GM18907 (cell line): ENCODE measurements around the gene PLAAT5.
"Not testable (repeated sequence)": the region's sequence is repeated elsewhere in the genome, so short reads cannot be mapped to it uniquely, and the experiment has no call there.

Source experiments
- ATAC-seq: cut with Tn5 transposase; IDR thresholded peaks from one replicate; pipeline ENCODE4 v1.9.1; 2021; ENCODE audit warnings: mild to moderate bottlenecking, moderate library complexity; ENCODE audit not compliant: unreplicated experiment

PLAAT5 gene

DNA sequence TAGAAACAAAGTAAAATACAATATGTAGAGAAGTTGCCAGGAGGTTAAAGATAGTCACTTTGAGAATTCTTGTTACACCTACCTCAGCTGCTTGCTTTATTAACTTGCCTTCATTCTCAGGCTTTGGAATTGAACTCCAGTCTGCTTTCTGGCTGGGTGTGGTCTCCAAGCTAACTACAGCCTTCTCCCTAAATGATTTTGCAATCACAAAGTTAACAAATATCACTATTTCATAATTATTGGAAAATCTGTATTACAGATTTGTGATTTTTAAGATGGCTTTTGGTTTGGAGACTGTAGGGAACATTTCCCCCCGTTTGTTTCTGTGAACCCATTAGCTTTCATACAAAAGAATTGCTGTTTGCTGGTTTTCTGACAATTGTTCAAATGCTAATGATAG lies 2.2 kb downstream of the PLAAT5 start:
- no peak for ATAC-seq

- no peak for ATAC-seq
Observed at GRCh38 chr11:63485777-63486176, 5.2 kb downstream of the PLAAT5 start.

DNA sequence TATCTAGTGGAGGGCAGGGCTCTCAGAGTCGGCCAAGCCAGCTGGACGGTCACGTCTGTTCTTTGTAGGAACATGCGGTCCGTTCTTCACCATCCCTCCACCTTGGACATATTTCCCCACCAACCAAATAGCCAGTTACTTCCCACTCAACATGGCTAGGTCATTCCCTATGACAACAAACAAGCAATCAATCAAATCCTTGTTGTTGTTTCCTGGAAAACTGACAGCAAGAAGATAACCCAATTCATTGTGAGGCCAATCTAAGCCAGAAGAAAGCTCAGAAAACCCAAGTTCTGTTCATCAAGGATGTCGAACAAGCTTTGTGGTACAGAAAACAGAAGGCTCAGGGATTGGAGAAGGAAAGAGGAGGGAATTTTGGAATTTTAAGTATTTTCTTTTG lies 10.9 kb downstream of the PLAAT5 start:
- ATAC-seq = no peak

DNA sequence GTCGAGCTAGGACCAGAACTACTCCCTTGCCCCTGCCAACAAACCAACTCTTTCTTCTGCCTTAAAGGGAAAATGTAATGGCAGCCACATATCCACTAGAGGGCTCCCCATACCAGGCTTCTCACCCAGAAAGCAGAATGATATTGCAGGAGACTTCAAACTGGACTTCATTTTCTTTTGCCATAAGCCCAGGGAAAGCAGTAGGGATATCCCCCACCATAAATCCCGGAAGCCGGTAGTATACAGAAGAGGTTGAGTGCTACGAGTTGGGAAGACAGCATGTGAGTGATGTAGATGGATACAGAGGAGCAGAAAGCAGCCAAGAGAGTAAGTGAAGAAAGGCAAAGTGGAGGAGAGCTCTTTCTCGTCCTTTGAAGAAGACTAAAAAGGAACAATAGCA lies 12.1 kb downstream of the PLAAT5 start:
- ATAC-seq = no peak

DNA sequence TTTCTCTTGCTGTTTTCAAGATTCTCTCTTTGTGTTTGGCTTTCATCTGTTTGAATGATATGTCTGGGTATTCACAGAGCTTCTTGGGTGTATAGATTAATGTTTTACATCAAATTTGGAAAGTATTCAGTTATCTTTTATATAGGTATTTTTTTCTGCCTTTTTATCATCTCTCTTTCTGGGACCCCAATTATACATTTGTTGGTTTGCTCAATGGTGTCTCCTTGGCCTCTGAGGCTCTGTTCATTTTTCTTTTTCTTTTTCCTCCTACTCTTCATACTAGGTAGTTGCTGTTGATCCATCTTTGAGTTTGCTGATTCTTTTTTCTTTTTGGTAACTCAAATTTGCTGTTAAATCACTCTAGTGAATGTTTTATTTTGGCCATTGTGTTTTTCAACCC lies 14.3 kb downstream of the PLAAT5 start:
- no peak for ATAC-seq

GRCh38 chr11:63472372-63472771 lies 18.6 kb downstream of the PLAAT5 start:
- ATAC-seq = no peak

DNA sequence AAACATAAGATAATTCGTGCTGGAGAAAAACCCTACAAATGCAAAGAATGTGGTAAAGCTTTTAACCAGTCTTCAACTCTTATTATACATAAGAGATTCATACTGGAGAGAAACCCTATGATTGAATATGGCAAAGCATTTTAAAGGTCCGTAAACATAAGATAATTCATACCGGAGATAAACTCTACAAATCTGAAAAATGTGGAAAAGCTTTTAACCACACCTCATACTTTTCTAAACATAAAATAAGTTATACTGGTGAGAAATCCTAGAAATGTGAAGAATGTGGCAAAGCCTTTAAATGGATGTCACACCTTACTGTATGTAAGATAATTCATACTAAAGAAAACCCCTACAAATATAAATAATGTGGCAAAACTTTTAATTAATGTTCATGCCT lies 20.7 kb downstream of the PLAAT5 start:
- ATAC-seq = no peak

DNA sequence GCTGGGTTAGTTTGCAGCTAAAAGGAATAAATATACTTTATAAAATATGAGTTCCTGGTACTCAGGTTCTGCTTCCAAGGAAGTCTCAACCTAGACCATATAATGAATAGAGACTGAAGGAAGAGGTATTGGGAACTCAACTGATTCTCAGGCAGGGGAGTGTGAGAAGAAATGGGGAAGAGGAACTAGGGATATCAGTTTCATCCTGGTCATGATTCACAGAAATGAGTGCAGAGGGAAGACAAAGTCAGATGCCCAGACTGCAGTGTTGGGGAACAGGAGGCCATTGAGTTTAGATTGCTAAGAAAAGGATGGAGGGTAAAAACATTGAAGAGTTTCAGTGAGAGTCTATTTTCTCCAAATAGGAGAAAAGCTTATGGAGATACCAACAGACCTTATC lies 28.8 kb downstream of the PLAAT5 start:
- ATAC-seq = no peak

DNA sequence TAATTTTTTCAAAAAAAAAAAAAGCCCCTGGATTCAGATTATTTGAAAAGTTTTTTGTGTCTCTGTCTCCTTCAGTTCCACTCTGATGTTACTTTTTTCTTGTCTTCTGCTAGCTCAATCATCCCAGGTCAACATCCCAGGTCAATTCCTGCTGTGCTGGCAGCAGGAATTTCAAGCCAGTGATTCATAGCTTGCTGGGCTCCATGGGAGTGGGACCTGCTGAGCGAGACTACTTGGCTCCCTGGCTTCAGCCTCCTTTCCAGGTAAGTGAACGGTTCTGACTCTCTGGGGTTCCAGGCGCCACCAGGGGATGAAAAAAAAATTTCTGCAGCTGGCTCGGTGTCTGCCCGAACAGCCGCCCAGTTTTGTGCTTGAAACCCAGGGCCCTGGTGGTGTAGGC lies 31.4 kb downstream of the PLAAT5 start:
- ATAC-seq = no peak

- ATAC-seq = no peak
Observed at GRCh38 chr11:63448646-63449045, 42.3 kb downstream of the PLAAT5 start.

DNA sequence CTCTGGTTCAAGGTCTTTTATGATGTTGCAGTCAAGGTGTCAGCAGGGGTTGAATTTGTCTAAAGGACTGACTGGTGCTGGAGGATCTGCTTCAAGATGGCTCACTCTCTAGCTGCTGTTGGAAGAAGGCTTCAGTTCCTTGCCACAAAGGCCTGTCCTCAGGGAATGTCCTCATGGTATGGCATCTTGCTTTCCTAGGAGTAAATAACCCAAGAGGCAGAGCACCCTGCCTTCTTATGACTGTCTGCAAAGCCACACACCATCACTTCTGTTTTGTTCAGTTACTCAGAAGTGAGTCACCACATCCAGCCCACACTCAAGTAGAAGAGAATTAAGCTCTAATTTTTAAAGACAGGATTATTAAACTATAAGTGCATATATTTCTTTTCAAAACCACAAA lies 45.2 kb downstream of the PLAAT5 start:
- no peak for ATAC-seq

- no peak for ATAC-seq
Observed at GRCh38 chr11:63445118-63445517, 45.8 kb downstream of the PLAAT5 start.

GRCh38 chr11:63444160-63444559 lies 46.8 kb downstream of the PLAAT5 start:
- no peak for ATAC-seq

GRCh38 chr11:63443714-63444113 lies 47.3 kb downstream of the PLAAT5 start:
- ATAC-seq = no peak

DNA sequence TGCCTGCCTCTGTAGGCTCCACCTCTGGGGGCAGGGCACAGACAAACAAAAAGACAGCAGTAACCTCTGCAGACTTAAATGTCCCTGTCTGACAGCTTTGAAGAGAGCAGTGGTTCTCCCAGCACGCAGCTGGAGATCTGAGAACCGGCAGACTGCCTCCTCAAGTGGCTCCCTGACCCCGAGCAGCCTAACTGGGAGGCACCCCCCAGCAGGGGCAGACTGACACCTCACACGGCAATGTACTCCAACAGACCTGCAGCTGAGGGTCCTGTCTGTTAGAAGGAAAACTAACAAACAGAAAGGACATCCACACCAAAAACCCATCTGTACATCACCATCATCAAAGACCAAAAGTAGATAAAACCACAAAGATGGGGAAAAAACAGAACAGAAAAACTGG lies 55.1 kb downstream of the PLAAT5 start:
- ATAC-seq = not testable (repeated sequence)

- not testable (repeated sequence) for ATAC-seq
Observed at GRCh38 chr11:63435351-63435750, 55.6 kb downstream of the PLAAT5 start.

GRCh38 chr11:63430731-63431130 lies 60.2 kb downstream of the PLAAT5 start:
- ATAC-seq = not testable (repeated sequence)

GRCh38 chr11:63427971-63428508 lies 62.9 kb downstream of the PLAAT5 start:
- ATAC-seq = no peak

DNA sequence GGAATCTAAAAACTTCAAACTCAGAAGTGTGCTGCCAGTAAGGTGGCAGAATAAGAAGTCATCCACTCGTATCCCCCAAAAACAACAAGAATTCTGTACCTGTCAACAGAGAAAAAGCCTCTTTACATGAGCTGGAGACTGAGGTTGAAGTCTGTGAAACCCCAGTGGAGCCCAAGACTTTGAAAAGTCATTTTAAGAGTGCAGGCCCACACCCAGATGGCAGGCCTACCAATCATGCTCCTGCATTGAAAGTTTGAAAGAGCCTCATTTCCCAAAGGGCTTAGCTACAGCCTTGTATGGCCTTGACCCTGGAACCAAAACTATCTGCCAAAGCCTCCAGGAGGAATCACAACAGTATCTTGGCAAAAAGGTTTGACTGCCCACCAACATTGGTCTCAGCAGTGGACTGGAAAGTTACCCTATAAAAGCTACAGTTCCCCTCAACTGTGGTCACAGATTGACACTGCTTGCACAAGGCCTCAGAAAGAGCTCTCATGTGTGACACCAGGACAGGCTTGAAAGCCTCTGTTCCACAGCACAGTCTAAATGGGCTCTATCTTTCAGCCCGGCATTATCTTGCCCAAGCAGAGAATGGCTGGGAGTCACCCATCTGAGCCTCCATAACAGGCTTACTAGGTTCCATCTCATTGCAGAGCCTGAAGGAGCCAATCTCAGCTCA lies 73.7 kb downstream of the PLAAT5 start:
- no peak for ATAC-seq
